ENCODE measurements around the gene SLC29A4.
"Not testable (repeated sequence)": the region's sequence is repeated elsewhere in the genome, so short reads cannot be mapped to it uniquely, and the experiment has no call there.

- TF ChIP-seq SP1 (IDR thresholded peaks at IDR 0.05); FOXA1 (IDR thresholded peaks at IDR 0.05); TAF1 (conservative IDR thresholded peaks at IDR 0.05); CTCF (IDR thresholded peaks at IDR 0.05; ENCODE audit: low read depth, low read length, missing input control); JUND (IDR thresholded peaks at IDR 0.05); RXRA (IDR thresholded peaks at IDR 0.05); REST (IDR thresholded peaks at IDR 0.05); YY1 (IDR thresholded peaks at IDR 0.05); GABPA (IDR thresholded peaks at IDR 0.05 in 1 of 2, conservative IDR thresholded peaks at IDR 0.05 in 1 of 2); EGR1 (IDR thresholded peaks at IDR 0.05; ENCODE audit: low read depth in 2 of 2): not testable (repeated sequence)
Observed at GRCh38 chr7:5291711-5292335, 9.1 kb downstream of the SLC29A4 start.
